ENCODE measurements around the gene KMT2A.

Gene KMT2A

GRCh38 chr11:118519549-118519948 is 83.3 kb downstream of the KMT2A start:
- no peak for DNase-seq (ENCODE audit: low read depth)
- no peak overlapping the region for H3K4me3 ChIP-seq (ENCODE audit: control insufficient read depth, low read depth, low read length)
- TF ChIP-seq CTCF (conservative IDR thresholded peaks at IDR 0.05; ENCODE audit: control insufficient read depth, insufficient read depth, low read depth, low read length) = no peak

GRCh38 chr11:118521892-118522311 is 85.6 kb downstream of the KMT2A start:
- no peak for TF ChIP-seq CTCF (conservative IDR thresholded peaks at IDR 0.05; ENCODE audit: control insufficient read depth, insufficient read depth, low read depth, low read length)
- DNase-seq (ENCODE audit: low read depth) = no peak
- H3K4me3 ChIP-seq (ENCODE audit: control insufficient read depth, low read depth, low read length) = no peak overlapping the region

- DNase-seq (ENCODE audit: low read depth) = peak; percentile 36
- TF ChIP-seq CTCF (conservative IDR thresholded peaks at IDR 0.05; ENCODE audit: control insufficient read depth, insufficient read depth, low read depth, low read length) = peak; percentile 53
- H3K4me3 ChIP-seq (ENCODE audit: control insufficient read depth, low read depth, low read length) = no peak overlapping the region
These were observed 86.3 kb downstream of the KMT2A start for GRCh38 chr11:118522571-118523072.

GRCh38 chr11:118524356-118524755 is 88.1 kb downstream of the KMT2A start:
- TF ChIP-seq CTCF (conservative IDR thresholded peaks at IDR 0.05; ENCODE audit: control insufficient read depth, insufficient read depth, low read depth, low read length) = no peak
- H3K4me3 ChIP-seq (ENCODE audit: control insufficient read depth, low read depth, low read length) = no peak overlapping the region
- DNase-seq (ENCODE audit: low read depth) = no peak

GRCh38 chr11:118524757-118525470 is 88.6 kb downstream of the KMT2A start:
- no peak for TF ChIP-seq CTCF (conservative IDR thresholded peaks at IDR 0.05; ENCODE audit: control insufficient read depth, insufficient read depth, low read depth, low read length)
- H3K4me3 ChIP-seq (ENCODE audit: control insufficient read depth, low read depth, low read length) = no peak overlapping the region
- DNase-seq (ENCODE audit: low read depth) = no peak

- no peak for DNase-seq (ENCODE audit: low read depth)
- H3K4me3 ChIP-seq (ENCODE audit: control insufficient read depth, low read depth, low read length) = no peak overlapping the region
- TF ChIP-seq CTCF (conservative IDR thresholded peaks at IDR 0.05; ENCODE audit: control insufficient read depth, insufficient read depth, low read depth, low read length) = no peak
These were observed 90.4 kb downstream of the KMT2A start for GRCh38 chr11:118526688-118527087.
